Measurements from ENCODE around the gene CTNNA2. TPM values are rescaled to one million over a fixed set of nuclear protein-coding genes. Genes with fewer than 3 reads are reported as not detected.

The CTNNA2 gene
- total and polyA plus RNA-seq, 12 donors = 0.09 to 0.57 (median 0.15) TPM; not detected in 9

- Histone ChIP-seq H3K4me3 (no peak overlapping the region), H3K27me3 (no peaks in the 10 kb centered on the region), H3K9me3 (peaks cover 0 to 4% (median 0%) of the 10 kb centered on the region in 11 donors), H3K4me1 (no peaks in the 10 kb centered on the region), H3K27ac (no peak overlapping the region), H3K36me3 (no peaks in the 10 kb centered on the region)
- ATAC-seq (no peak), DNase-seq (no peak)
- WGBS, 2 donors = 88% methylated on average over 2 of the region's 2 CpGs
- no peak for TF ChIP-seq CTCF (IDR thresholded peaks at IDR 0.05)
- intact Hi-C loops (cut with DNase I) = no loop called here
Measured at GRCh38 chr2:79620679-79621078, 107.8 kb downstream of the CTNNA2 start.

- Histone ChIP-seq H3K27ac (no peak overlapping the region), H3K4me3 (no peak overlapping the region), H3K9me3 (peaks cover 0 to 4% (median 0%) of the 10 kb centered on the region in 11 donors), H3K4me1 (no peaks in the 10 kb centered on the region), H3K27me3 (no peaks in the 10 kb centered on the region), H3K36me3 (no peaks in the 10 kb centered on the region)
- no peak for DNase-seq
- no peak for ATAC-seq
- WGBS, 2 donors = 79 to 88% methylated on average over 6 of the region's 6 CpGs
- no peak for TF ChIP-seq CTCF (IDR thresholded peaks at IDR 0.05)
- intact Hi-C loops (cut with DNase I) = no loop called here
Measured at GRCh38 chr2:79621252-79621651, 108.4 kb downstream of the CTNNA2 start.

GRCh38 chr2:79621755-79622154, 108.9 kb downstream of the CTNNA2 start:
- Histone ChIP-seq H3K9me3 (peaks cover 0 to 4% (median 0%) of the 10 kb centered on the region in 11 donors), H3K4me1 (no peaks in the 10 kb centered on the region), H3K27ac (no peak overlapping the region), H3K36me3 (no peaks in the 10 kb centered on the region), H3K27me3 (no peaks in the 10 kb centered on the region), H3K4me3 (no peak overlapping the region)
- 88 to 94% methylated on average over 1 of the region's 1 CpG for WGBS, 2 donors
- no peak for ATAC-seq
- DNase-seq = no peak
- no peak for TF ChIP-seq CTCF (IDR thresholded peaks at IDR 0.05)
- intact Hi-C loops (cut with DNase I) = no loop called here

- Histone ChIP-seq H3K27me3 (no peaks in the 10 kb centered on the region), H3K36me3 (no peaks in the 10 kb centered on the region), H3K4me3 (no peak overlapping the region), H3K4me1 (no peaks in the 10 kb centered on the region), H3K27ac (no peak overlapping the region), H3K9me3 (peaks cover 0 to 4% (median 0%) of the 10 kb centered on the region in 11 donors)
- 66 to 73% methylated on average over 3 of the region's 3 CpGs for WGBS, 2 donors
- no peak for TF ChIP-seq CTCF (IDR thresholded peaks at IDR 0.05)
- DNase-seq = no peak
- intact Hi-C loops (cut with DNase I) = no loop called here
- ATAC-seq = no peak
Measured at GRCh38 chr2:79622508-79622907, 109.7 kb downstream of the CTNNA2 start.

Data from heart right ventricle (tissue), 16 donors.